Smooth muscle cell (in vitro differentiated cells): ENCODE data around the gene HDHD3. TPM values are rescaled to one million over a fixed set of nuclear protein-coding genes. Genes with fewer than 3 reads are reported as not detected.

ENCODE experiments used
- DNase-seq: peaks from one replicate; lab custom pipeline; 2025; ENCODE audit not compliant: unreplicated experiment; lab: John Stamatoyannopoulos, UW
- H2AFZ ChIP-seq: fragments of 200-600 bp; sonication (generic); 2 replicates; pipeline ENCODE4 v1.6.0; 2016; ENCODE audit warnings: antibody characterized with exemption, low read depth, mild to moderate bottlenecking
- H3F3A ChIP-seq: fragments of 200-600 bp; sonication (generic); 2 replicates; pipeline ENCODE4 v1.6.0; 2017; ENCODE audit warnings: antibody characterized with exemption, low read depth
- H3K27ac ChIP-seq: fragments of 200-600 bp; sonication (generic); 2 replicates; pipeline ENCODE4 v1.5.1; 2016; ENCODE audit warnings: low read depth, mild to moderate bottlenecking
- H3K27me3 ChIP-seq: fragments of 200-600 bp; sonication (generic); 2 replicates; pipeline ENCODE4 v1.6.1; 2016; ENCODE audit warnings: low read depth, mild to moderate bottlenecking
- H3K36me3 ChIP-seq: fragments of 200-600 bp; sonication (generic); 2 replicates; pipeline ENCODE4 v1.5.1; 2016; ENCODE audit warnings: low read depth
- H3K4me1 ChIP-seq: fragments of 200-600 bp; sonication (generic); 2 replicates; pipeline ENCODE4 v1.5.1; 2016; ENCODE audit warnings: low read depth
- H3K4me2 ChIP-seq: fragments of 200-600 bp; sonication (generic); 2 replicates; pipeline ENCODE4 v1.6.0; 2016; ENCODE audit warnings: mild to moderate bottlenecking
- H3K4me3 ChIP-seq: fragments of 200-600 bp; sonication (generic); 2 replicates; pipeline ENCODE4 v1.5.1; 2016; ENCODE audit warnings: mild to moderate bottlenecking
- H3K79me2 ChIP-seq: fragments of 200-600 bp; sonication (generic); 2 replicates; pipeline ENCODE4 v1.6.0; 2016; ENCODE audit warnings: low read depth, mild to moderate bottlenecking
- H3K9ac ChIP-seq: fragments of 200-600 bp; sonication (generic); 2 replicates; pipeline ENCODE4 v1.6.0; 2016; ENCODE audit warnings: low read depth
- H3K9me3 ChIP-seq: fragments of 200-600 bp; sonication (generic); replicated peaks from 2 replicates; pipeline ENCODE4 v1.5.1; 2016; ENCODE audit warnings: low read depth
- H4K20me1 ChIP-seq: fragments of 200-600 bp; sonication (generic); 2 replicates; pipeline ENCODE4 v1.6.0; 2016; ENCODE audit warnings: low read depth
- CTCF ChIP-seq: fragments of 200-600 bp; sonication (generic); IDR thresholded peaks from 2 replicates; pipeline ENCODE4 v1.5.1; 2017; ENCODE audit warnings: borderline replicate concordance, mild to moderate bottlenecking, antibody characterized with exemption; ENCODE audit not compliant: insufficient read depth, poor library complexity, severe bottlenecking
- WGBS: methylation state at CpG from one replicate; pipeline ENCODE4 v1.1.7; 2016; ENCODE audit warnings: low lambda C conversion rate; 5-methylcytosine and 5-hydroxymethylcytosine counted together
- polyA plus RNA-seq: library from polyadenylated mRNA; unstranded; fragments of >200 nt; fragmentation: Nextera tagmentation; extraction: Ambion mirVana; gene quantifications from 2 replicates; pipeline ENCODE4 v1.2.1, GENCODE V29; 2016
- total RNA-seq: library from RNA; depleted of rRNA; stranded (reverse); fragments of >200 nt; gene quantifications from 2 replicates; pipeline ENCODE4 v1.2.3, GENCODE V29; 2014

HDHD3 gene
- total and polyA plus RNA-seq, 2 experiments from 2014 or later, result 2.9 to 12.5 TPM

- Histone ChIP-seq H3K9ac (no peak overlapping the region), H3K79me2 (peaks cover 5% of the 10 kb centered on the region), H3K27ac (no peak overlapping the region), H3K36me3 (no peaks in the 10 kb centered on the region), H3F3A (no peaks in the 10 kb centered on the region), H3K4me1 (no peaks in the 10 kb centered on the region), H4K20me1 (peaks cover 7% of the 10 kb centered on the region), H3K4me3 (no peak overlapping the region), H2AFZ (no peak overlapping the region), H3K27me3 (no peaks in the 10 kb centered on the region), H3K9me3 (no peaks in the 10 kb centered on the region), H3K4me2 (no peak overlapping the region)
- DNase-seq, result no peak
- WGBS, result 96% methylated on average over 7 of the region's 7 CpGs
- TF ChIP-seq CTCF, result no peak
Observed at GRCh38 chr9:113391917-113392316, 15.1 kb upstream of the HDHD3 start.

DNA sequence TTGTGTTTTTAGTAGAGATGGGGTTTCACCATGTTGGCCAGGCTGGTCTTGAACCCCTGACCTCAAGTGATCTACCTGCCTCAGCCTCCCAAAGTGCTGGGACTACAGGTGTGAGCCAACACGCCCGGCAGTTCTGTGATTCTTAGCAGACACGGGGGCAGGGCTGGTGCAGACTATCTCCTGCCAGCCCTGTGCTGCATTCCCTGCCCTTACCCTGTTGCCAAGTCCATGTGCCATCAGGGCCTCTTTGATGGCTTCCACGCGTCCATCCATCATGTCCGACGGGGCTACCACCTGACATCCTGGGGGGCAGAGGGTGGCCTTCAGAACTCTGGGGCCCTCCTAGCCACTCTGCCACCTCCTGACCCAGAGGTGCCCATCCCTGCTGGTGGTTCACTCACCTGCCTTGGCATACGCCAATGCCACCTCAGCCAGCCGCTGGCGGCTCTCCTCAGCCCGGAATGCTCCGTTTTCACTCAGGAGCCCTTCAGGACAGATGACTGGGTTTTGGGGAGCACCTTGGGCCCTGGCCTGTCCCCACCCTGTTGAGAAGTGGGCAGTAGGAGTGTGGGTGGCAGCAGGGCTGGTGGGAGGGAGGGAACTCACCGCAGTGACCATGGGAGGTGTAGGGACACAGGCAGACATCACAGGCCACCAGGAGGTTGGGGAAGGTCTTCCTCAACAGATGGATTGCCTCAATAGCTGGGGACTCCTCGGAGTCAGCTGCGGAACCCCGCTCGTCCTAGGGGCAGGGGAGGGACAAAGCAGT lies 13.6 kb upstream of the HDHD3 start:
- Histone ChIP-seq H3F3A (no peaks in the 10 kb centered on the region), H3K27me3 (no peaks in the 10 kb centered on the region), H3K4me3 (no peak overlapping the region), H3K4me2 (no peak overlapping the region), H3K36me3 (no peaks in the 10 kb centered on the region), H3K79me2 (peaks cover 4% of the 10 kb centered on the region), H3K9ac (no peak overlapping the region), H2AFZ (no peak overlapping the region), H4K20me1 (no peaks in the 10 kb centered on the region), H3K27ac (no peak overlapping the region), H3K4me1 (no peaks in the 10 kb centered on the region), H3K9me3 (no peaks in the 10 kb centered on the region)
- TF ChIP-seq CTCF, result no peak
- DNase-seq, result no peak
- 97% methylated on average over 17 of the region's 17 CpGs for WGBS

GRCh38 chr9:113389451-113389850 lies 12.7 kb upstream of the HDHD3 start:
- Histone ChIP-seq H3F3A (no peaks in the 10 kb centered on the region), H3K4me3 (no peak overlapping the region), H3K79me2 (no peaks in the 10 kb centered on the region), H3K4me1 (no peaks in the 10 kb centered on the region), H3K27ac (no peak overlapping the region), H3K9me3 (no peaks in the 10 kb centered on the region), H3K36me3 (no peaks in the 10 kb centered on the region), H3K9ac (no peak overlapping the region), H3K27me3 (no peaks in the 10 kb centered on the region), H2AFZ (no peak overlapping the region), H3K4me2 (no peak overlapping the region), H4K20me1 (no peaks in the 10 kb centered on the region)
- TF ChIP-seq CTCF, result no peak
- DNase-seq, result no peak
- WGBS, result 96% methylated on average over 11 of the region's 11 CpGs

DNA sequence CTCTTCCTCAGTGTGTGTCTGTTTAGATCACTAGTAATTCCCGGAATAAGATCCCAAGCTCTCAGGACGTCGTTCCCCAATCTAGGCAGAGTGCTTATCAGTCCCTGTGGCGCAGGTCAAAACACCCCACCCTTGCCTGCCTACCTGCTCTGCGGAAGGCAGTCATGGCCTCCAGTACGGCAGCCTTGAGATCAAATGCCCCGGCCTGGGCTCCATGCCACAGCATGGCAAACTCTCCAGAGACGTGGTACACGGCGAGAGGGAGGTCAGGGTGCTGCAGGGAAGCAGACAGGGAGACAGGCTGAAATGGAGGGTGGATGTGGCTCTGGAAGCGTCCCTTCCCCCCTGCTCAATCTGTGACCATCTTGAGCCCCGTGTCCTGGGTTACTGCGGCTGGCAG lies 12.0 kb upstream of the HDHD3 start:
- Histone ChIP-seq H3K27me3 (no peaks in the 10 kb centered on the region), H2AFZ (no peak overlapping the region), H3K4me1 (no peaks in the 10 kb centered on the region), H3K36me3 (no peaks in the 10 kb centered on the region), H3K4me2 (no peak overlapping the region), H3F3A (no peaks in the 10 kb centered on the region), H3K27ac (no peak overlapping the region), H3K9ac (no peak overlapping the region), H4K20me1 (no peaks in the 10 kb centered on the region), H3K9me3 (no peaks in the 10 kb centered on the region), H3K79me2 (no peaks in the 10 kb centered on the region), H3K4me3 (no peak overlapping the region)
- no peak for TF ChIP-seq CTCF
- DNase-seq, result no peak
- WGBS, result 96% methylated on average over 13 of the region's 13 CpGs
